PC-3 (cell line): Measurements from ENCODE around the gene AGPAT3. TPM values are rescaled to one million over a fixed set of nuclear protein-coding genes. Genes with fewer than 3 reads are reported as not detected.

Experiments
- ATAC-seq: fragments of 200-7000 bp; cut with Tn5 transposase; 2 replicates; pipeline ENCODE4 v1.9.1; 2020; ENCODE audit warnings: mild to moderate bottlenecking, moderate library complexity
- BruUV-seq: library from RNA; stranded (reverse); fragments of 400-500 nt; replicated peaks from 2 replicates; lab custom pipeline; 2021; lab: Mats Ljungman, UMichigan
- CTCF ChIA-PET: fragments of 300-600 bp; sonication (Branson Sonifier 250); formaldehyde crosslinking; loops from one replicate; lab custom pipeline; 2022; ENCODE audit warnings: antibody characterized with exemption; lab: Charles Lee
- POLR2A ChIA-PET: fragments of 300-600 bp; sonication (Branson Sonifier 250); formaldehyde crosslinking; loops from one replicate; lab custom pipeline; 2022; ENCODE audit warnings: antibody characterized with exemption; ENCODE audit not compliant: unreplicated experiment; lab: Charles Lee
- DNase-seq: peaks from one replicate; pipeline ENCODE4 v3.0.0-alpha.2; 2015
- H2AFZ ChIP-seq: fragments of 300-600 bp; sonication (generic); 2 replicates; pipeline ENCODE4 v1.6.0; 2016; ENCODE audit warnings: antibody characterized with exemption, low read length
- H3F3A ChIP-seq: fragments of 300-600 bp; sonication (generic); one replicate; pipeline ENCODE4 v1.6.0; 2017; ENCODE audit warnings: antibody characterized with exemption, low read length, control low read depth, mild to moderate bottlenecking; ENCODE audit not compliant: unreplicated experiment
- H3K27ac ChIP-seq: fragments of 300-600 bp; sonication (generic); 2 replicates; pipeline ENCODE4 v1.5.1; 2016; ENCODE audit warnings: mild to moderate bottlenecking, low read length
- H3K27me3 ChIP-seq: fragments of 300-600 bp; sonication (generic); 2 replicates; pipeline ENCODE4 v1.6.1; 2016; ENCODE audit warnings: low read length, mixed read lengths
- H3K36me3 ChIP-seq: fragments of 300-600 bp; sonication (generic); 2 replicates; pipeline ENCODE4 v1.6.1; 2016; ENCODE audit warnings: low read depth, mixed run types, low read length, mixed read lengths
- H3K4me1 ChIP-seq: fragments of 300-600 bp; sonication (generic); 2 replicates; pipeline ENCODE4 v1.5.1; 2016; ENCODE audit warnings: low read length; ENCODE audit not compliant: insufficient read depth
- H3K4me2 ChIP-seq: fragments of 300-600 bp; sonication (generic); 2 replicates; pipeline ENCODE4 v1.6.0; 2016; ENCODE audit warnings: low read length
- H3K4me3 ChIP-seq: fragments of 300-600 bp; sonication (generic); 2 replicates; pipeline ENCODE4 v1.5.1; 2016; ENCODE audit warnings: mild to moderate bottlenecking, low read length, mixed read lengths
- H3K79me2 ChIP-seq: fragments of 300-600 bp; sonication (generic); 2 replicates; pipeline ENCODE4 v1.6.1; 2017; ENCODE audit warnings: low read length, mixed read lengths
- H3K9ac ChIP-seq: fragments of 300-600 bp; sonication (generic); 2 replicates; pipeline ENCODE4 v1.6.0; 2016; ENCODE audit warnings: mild to moderate bottlenecking, low read length
- H3K9me2 ChIP-seq: fragments of 300-600 bp; sonication (generic); replicated peaks from 2 replicates; pipeline ENCODE4 v1.6.1; 2016; ENCODE audit warnings: mixed run types, low read length, mixed read lengths
- H3K9me3 ChIP-seq: fragments of 300-600 bp; sonication (generic); 2 replicates; pipeline ENCODE4 v1.6.1; 2016; ENCODE audit warnings: low read length, mixed read lengths
- H4K20me1 ChIP-seq: fragments of 300-600 bp; sonication (generic); 2 replicates; pipeline ENCODE4 v1.6.1; 2016; ENCODE audit warnings: low read length, mixed read lengths
- CTCF ChIP-seq: fragments of 300-600 bp; sonication (generic); conservative IDR thresholded peaks from 2 replicates; pipeline ENCODE4 v1.5.1; 2017; ENCODE audit warnings: antibody characterized with exemption, low read depth, mild to moderate bottlenecking, low read length
- EZH2 ChIP-seq: fragments of 300-600 bp; sonication (generic); IDR thresholded peaks from one replicate; pipeline ENCODE4 v1.6.1; 2017; ENCODE audit warnings: antibody characterized with exemption, mild to moderate bottlenecking, low read length; ENCODE audit not compliant: unreplicated experiment
- EZH2phosphoT487 ChIP-seq: fragments of 300-600 bp; sonication (generic); IDR thresholded peaks from 2 replicates; pipeline ENCODE4 v1.6.1; 2018; ENCODE audit warnings: mild to moderate bottlenecking, antibody characterized with exemption, low read length, borderline replicate concordance
- intact Hi-C: fragments of 100-400 bp; cut with micrococcal nuclease; formaldehyde crosslinking; loops from 2 replicates; pipeline ENCODE4 v1.9.0; 2023
- total RNA-seq: library from RNA; depleted of rRNA; stranded (reverse); fragments of >200 nt; gene quantifications from 2 replicates; pipeline ENCODE4 v1.2.3, GENCODE V29; 2014

Gene AGPAT3
- total RNA-seq, 1 experiment from 2014 or later = 76.1 TPM

GRCh38 chr21:43942201-43942600 is 77.2 kb downstream of the AGPAT3 start:
- DNase-seq = no peak
- no peaks in the 10 kb centered on the region for H3K27me3 ChIP-seq
- BruUV-seq = no TSS peak
- H3K4me3 ChIP-seq = no peak overlapping the region
- CTCF ChIA-PET = interaction anchor here (0.5 kb wide), 1 partner anchor 106 kb away, joined by 3 read pairs; no protein-coding TSS in a partner anchor
- TF ChIP-seq EZH2 (no peak), CTCF (no peak), EZH2phosphoT487 (no peak)
- H2AFZ ChIP-seq = no peak overlapping the region
- 0 out of 2 replicates have a peak, but pooled peaks cover 6% of the 10 kb centered on the region for H3K79me2 ChIP-seq
- no peaks in the 10 kb centered on the region for H3K9me3 ChIP-seq
- no peaks in the 10 kb centered on the region for H3K9me2 ChIP-seq
- intact Hi-C loops = no loop called here
- no peak overlapping the region for H3K27ac ChIP-seq
- H3K4me1 ChIP-seq = no peaks in the 10 kb centered on the region
- no peak overlapping the region for H3K9ac ChIP-seq
- H4K20me1 ChIP-seq = no peaks in the 10 kb centered on the region
- H3K4me2 ChIP-seq = no peak overlapping the region
- H3K36me3 ChIP-seq = no peaks in the 10 kb centered on the region; the same call in 1 of the 2 replicates
- no peak for ATAC-seq
- POLR2A ChIA-PET = no interaction called here
- no peaks in the 10 kb centered on the region for H3F3A ChIP-seq

DNA sequence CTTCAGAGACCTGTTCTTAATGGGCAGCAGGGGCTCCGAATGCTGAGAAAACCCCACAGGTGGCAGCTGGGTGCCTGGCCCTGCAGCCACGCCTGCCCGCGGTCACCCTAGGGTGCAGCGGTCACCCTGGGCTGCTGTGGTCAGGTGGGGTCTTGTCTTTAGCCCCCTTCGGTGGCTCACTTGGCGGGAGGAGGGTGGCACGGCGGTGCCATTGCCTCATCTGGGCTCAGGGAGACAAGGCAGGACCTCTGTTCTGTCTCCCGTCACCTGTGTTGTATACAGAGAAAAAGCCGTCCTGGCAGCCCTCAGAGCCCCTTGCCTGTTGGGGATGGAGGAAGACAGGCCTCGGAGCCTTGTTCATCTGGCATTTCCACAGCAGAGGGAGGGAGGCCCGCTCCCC is 77.6 kb downstream of the AGPAT3 start:
- H3K4me1 ChIP-seq = no peaks in the 10 kb centered on the region
- H4K20me1 ChIP-seq = no peaks in the 10 kb centered on the region
- no peak overlapping the region for H3K27ac ChIP-seq
- intact Hi-C loops = no loop called here
- no peak overlapping the region for H3K9ac ChIP-seq
- no peak overlapping the region for H2AFZ ChIP-seq
- no peaks in the 10 kb centered on the region for H3K9me3 ChIP-seq
- ATAC-seq = no peak
- no peaks in the 10 kb centered on the region for H3K27me3 ChIP-seq
- no peaks in the 10 kb centered on the region for H3F3A ChIP-seq
- H3K79me2 ChIP-seq = 0 out of 2 replicates have a peak, but pooled peaks cover 6% of the 10 kb centered on the region
- H3K9me2 ChIP-seq = no peaks in the 10 kb centered on the region
- no peak for TF ChIP-seq EZH2phosphoT487
- TF ChIP-seq CTCF = no peak
- TF ChIP-seq EZH2 = no peak
- H3K4me3 ChIP-seq = no peak overlapping the region
- ChIA-PET CTCF (interaction anchor here (0.5 kb wide), 1 partner anchor 106 kb away, joined by 3 read pairs; no protein-coding TSS in a partner anchor), POLR2A (no interaction called here)
- no peak overlapping the region for H3K4me2 ChIP-seq
- BruUV-seq = no TSS peak
- DNase-seq = no peak
- H3K36me3 ChIP-seq = no peaks in the 10 kb centered on the region; the same call in 1 of the 2 replicates

DNA sequence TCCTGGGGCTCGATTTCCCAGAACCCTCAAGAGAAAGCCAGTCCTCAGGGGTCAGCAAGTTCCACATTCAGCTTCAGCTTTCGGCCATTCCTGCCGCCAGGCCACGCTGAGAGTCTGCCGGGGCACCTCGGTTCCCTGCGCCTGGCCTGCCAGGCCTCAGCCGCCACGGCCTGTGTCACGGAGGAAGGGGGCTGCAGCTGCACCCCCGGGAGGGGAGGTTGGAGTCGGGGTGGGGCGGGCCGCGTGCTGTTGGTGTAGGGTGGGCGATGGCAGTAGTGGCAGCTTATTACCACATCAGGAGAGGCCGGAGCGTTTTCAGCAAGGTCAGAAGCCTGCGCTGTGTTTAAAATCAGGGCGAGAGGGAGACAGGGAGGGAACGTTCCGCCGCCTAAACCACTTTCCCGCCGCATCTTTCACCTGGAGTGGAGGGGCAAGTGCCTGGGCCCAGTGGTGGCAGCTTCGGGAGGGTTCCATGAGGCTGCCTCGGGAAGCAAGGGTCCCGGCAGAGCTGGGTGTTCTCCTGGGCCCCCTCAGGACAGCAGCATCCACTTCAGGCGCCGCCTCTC is 78.6 kb downstream of the AGPAT3 start:
- Histone ChIP-seq H3K9ac (no peak overlapping the region), H4K20me1 (no peaks in the 10 kb centered on the region), H3K27me3 (no peaks in the 10 kb centered on the region), H3K79me2 (0 out of 2 replicates have a peak, but pooled peaks cover 6% of the 10 kb centered on the region), H3K9me3 (no peaks in the 10 kb centered on the region), H3K4me1 (no peaks in the 10 kb centered on the region), H2AFZ (no peak overlapping the region), H3K9me2 (no peaks in the 10 kb centered on the region), H3K4me3 (no peak overlapping the region), H3K36me3 (peaks cover 7% of the 10 kb centered on the region), H3F3A (no peaks in the 10 kb centered on the region), H3K4me2 (no peak overlapping the region), H3K27ac (no peak overlapping the region)
- BruUV-seq = no TSS peak
- ChIA-PET POLR2A (no interaction called here), CTCF (no interaction called here)
- no peak for TF ChIP-seq EZH2phosphoT487
- TF ChIP-seq EZH2 = no peak
- no peak for TF ChIP-seq CTCF
- ATAC-seq = no peak
- intact Hi-C loops = no loop called here
- DNase-seq = no peak
